Activated T-helper 1 cell treated with anti-CD3 and anti-CD28 coated beads, Interleukin-12 subunit alpha, Interleukin-12 subunit beta, Interleukin-2, Interleukin-4 antibody, amounts not matched to agents 30 ng/mL and 10 ng/mL and 1 ng/mL, durations not matched to agents 14 hours and 24 hours and 36 hours (primary cell): ENCODE results near the gene ZNF678. TPM values are rescaled to one million over a fixed set of nuclear protein-coding genes. Genes with fewer than 3 reads are reported as not detected.

Experiments
- DNase-seq: peaks from one replicate; pipeline ENCODE4 v3.0.0; 2021; ENCODE audit warnings: low spot score
- H3K27ac Mint-ChIP-seq: one replicate; pipeline ENCODE4 v1.8.0; 2021; ENCODE audit warnings: mild to moderate bottlenecking, mixed read lengths
- H3K27me3 Mint-ChIP-seq: one replicate; pipeline ENCODE4 v1.8.0; 2022; ENCODE audit warnings: mild to moderate bottlenecking, moderate library complexity, mixed read lengths; ENCODE audit not compliant: insufficient read depth
- H3K36me3 Mint-ChIP-seq: one replicate; pipeline ENCODE4 v1.8.0; 2021; ENCODE audit warnings: low read depth, mixed read lengths
- H3K4me1 Mint-ChIP-seq: one replicate; pipeline ENCODE4 v1.8.0; 2021; ENCODE audit warnings: low read depth, mixed read lengths
- H3K4me3 Mint-ChIP-seq: one replicate; pipeline ENCODE4 v1.8.0; 2021; ENCODE audit warnings: mild to moderate bottlenecking, moderate library complexity, mixed read lengths
- H3K9me3 Mint-ChIP-seq: one replicate; pipeline ENCODE4 v1.8.0; 2021; ENCODE audit warnings: mixed read lengths
- intact Hi-C: fragments of 100-400 bp; cut with micrococcal nuclease; formaldehyde crosslinking; loops from one replicate; pipeline ENCODE4 v1.15.1; 2024
- total RNA-seq: library from RNA; stranded (reverse); gene quantifications from 2 replicates; pipeline ENCODE4 v1.2.3, GENCODE V29; 2022

Gene ZNF678
- total RNA-seq, 1 donor from 2014 or later = 5.0 TPM

- no peak for DNase-seq
- intact Hi-C loops = no loop called here
- H3K36me3 Mint-ChIP-seq = peaks cover 9% of the 10 kb centered on the region
- H3K4me3 Mint-ChIP-seq = no peak overlapping the region
- peaks cover 30% of the 10 kb centered on the region for H3K27me3 Mint-ChIP-seq
- H3K4me1 Mint-ChIP-seq = peaks cover 20% of the 10 kb centered on the region
- no peak overlapping the region for H3K27ac Mint-ChIP-seq
- peaks cover 22% of the 10 kb centered on the region for H3K9me3 Mint-ChIP-seq
Measured at GRCh38 chr1:227559499-227559898, 3.9 kb upstream of the ZNF678 start.

GRCh38 chr1:227559926-227560325 is 3.4 kb upstream of the ZNF678 start:
- Mint-ChIP-seq H3K27ac (no peak overlapping the region), H3K36me3 (peaks cover 9% of the 10 kb centered on the region), H3K4me3 (no peak overlapping the region), H3K4me1 (peaks cover 22% of the 10 kb centered on the region), H3K9me3 (peaks cover 20% of the 10 kb centered on the region), H3K27me3 (peaks cover 30% of the 10 kb centered on the region)
- no peak for DNase-seq
- intact Hi-C loops = no loop called here

- H3K9me3 Mint-ChIP-seq = peaks cover 20% of the 10 kb centered on the region
- H3K27ac Mint-ChIP-seq = no peak overlapping the region
- H3K36me3 Mint-ChIP-seq = peaks cover 9% of the 10 kb centered on the region
- peaks cover 22% of the 10 kb centered on the region for H3K4me1 Mint-ChIP-seq
- intact Hi-C loops = no loop called here
- no peak for DNase-seq
- H3K27me3 Mint-ChIP-seq = peaks cover 30% of the 10 kb centered on the region
- H3K4me3 Mint-ChIP-seq = no peak overlapping the region
Measured at GRCh38 chr1:227560393-227561173, 2.8 kb upstream of the ZNF678 start.

- peaks cover 30% of the 10 kb centered on the region for H3K27me3 Mint-ChIP-seq
- H3K9me3 Mint-ChIP-seq = peaks cover 20% of the 10 kb centered on the region
- peaks cover 9% of the 10 kb centered on the region for H3K36me3 Mint-ChIP-seq
- no peak for DNase-seq
- H3K27ac Mint-ChIP-seq = no peak overlapping the region
- intact Hi-C loops = no loop called here
- H3K4me1 Mint-ChIP-seq = peaks cover 22% of the 10 kb centered on the region
- H3K4me3 Mint-ChIP-seq = no peak overlapping the region
Measured at GRCh38 chr1:227561241-227561907, 2.0 kb upstream of the ZNF678 start.

- intact Hi-C loops = loop anchor here (2.0 kb wide), 1 partner anchor 897 kb away; a partner anchor contains a TSS
- H3K36me3 Mint-ChIP-seq = peaks cover 11% of the 10 kb centered on the region
- peaks cover 22% of the 10 kb centered on the region for H3K4me1 Mint-ChIP-seq
- DNase-seq = no peak
- H3K4me3 Mint-ChIP-seq = peak overlapping the region; percentile 70
- peak overlapping the region; percentile 21 for H3K27ac Mint-ChIP-seq
- peaks cover 20% of the 10 kb centered on the region for H3K9me3 Mint-ChIP-seq
- H3K27me3 Mint-ChIP-seq = peaks cover 30% of the 10 kb centered on the region
Measured at GRCh38 chr1:227562037-227562436, 1.3 kb upstream of the ZNF678 start.

GRCh38 chr1:227562933-227563323 is 428 bp upstream of the ZNF678 start:
- no peak for DNase-seq
- Mint-ChIP-seq H3K27ac (peak overlapping the region; percentile 88), H3K36me3 (peaks cover 12% of the 10 kb centered on the region), H3K4me3 (peak overlapping the region; percentile 87), H3K4me1 (peaks cover 22% of the 10 kb centered on the region), H3K9me3 (peaks cover 20% of the 10 kb centered on the region), H3K27me3 (peaks cover 30% of the 10 kb centered on the region)
- intact Hi-C loops = loop anchor here (1.0 to 2.0 kb wide), 4 partner anchors 21 to 896 kb away; partner anchors contain the start of genes JMJD4 and SNAP47

GRCh38 chr1:227567256-227567655 is 3.9 kb downstream of the ZNF678 start:
- no peak for DNase-seq
- Mint-ChIP-seq H3K27me3 (peaks cover 6% of the 10 kb centered on the region), H3K27ac (no peak overlapping the region), H3K9me3 (peaks cover 1% of the 10 kb centered on the region), H3K4me3 (no peak overlapping the region), H3K4me1 (peaks cover 10% of the 10 kb centered on the region), H3K36me3 (peaks cover 5% of the 10 kb centered on the region)
- intact Hi-C loops = no loop called here

GRCh38 chr1:227568593-227568992 is 5.2 kb downstream of the ZNF678 start:
- Mint-ChIP-seq H3K4me1 (peaks cover 10% of the 10 kb centered on the region), H3K4me3 (no peak overlapping the region), H3K27ac (no peak overlapping the region), H3K36me3 (peaks cover 5% of the 10 kb centered on the region), H3K27me3 (no peaks in the 10 kb centered on the region), H3K9me3 (peaks cover 4% of the 10 kb centered on the region)
- DNase-seq = no peak
- intact Hi-C loops = no loop called here

GRCh38 chr1:227572752-227573151 is 9.4 kb downstream of the ZNF678 start:
- Mint-ChIP-seq H3K9me3 (peaks cover 39% of the 10 kb centered on the region), H3K27ac (no peak overlapping the region), H3K36me3 (peaks cover 2% of the 10 kb centered on the region), H3K4me1 (no peaks in the 10 kb centered on the region), H3K4me3 (no peak overlapping the region), H3K27me3 (no peaks in the 10 kb centered on the region)
- no peak for DNase-seq
- intact Hi-C loops = no loop called here

GRCh38 chr1:227574926-227575325 is 11.6 kb downstream of the ZNF678 start:
- DNase-seq = no peak
- no peak overlapping the region for H3K27ac Mint-ChIP-seq
- peaks cover 53% of the 10 kb centered on the region for H3K9me3 Mint-ChIP-seq
- H3K36me3 Mint-ChIP-seq = peaks cover under 1% of the 10 kb centered on the region
- no peaks in the 10 kb centered on the region for H3K27me3 Mint-ChIP-seq
- H3K4me1 Mint-ChIP-seq = no peaks in the 10 kb centered on the region
- intact Hi-C loops = no loop called here
- H3K4me3 Mint-ChIP-seq = no peak overlapping the region

GRCh38 chr1:227576189-227576588 is 12.8 kb downstream of the ZNF678 start:
- Mint-ChIP-seq H3K9me3 (peaks cover 56% of the 10 kb centered on the region), H3K4me1 (no peaks in the 10 kb centered on the region), H3K36me3 (no peaks in the 10 kb centered on the region), H3K27ac (no peak overlapping the region), H3K27me3 (no peaks in the 10 kb centered on the region), H3K4me3 (no peak overlapping the region)
- intact Hi-C loops = no loop called here
- no peak for DNase-seq

- no peak overlapping the region for H3K27ac Mint-ChIP-seq
- no peaks in the 10 kb centered on the region for H3K27me3 Mint-ChIP-seq
- no peaks in the 10 kb centered on the region for H3K36me3 Mint-ChIP-seq
- no peaks in the 10 kb centered on the region for H3K4me1 Mint-ChIP-seq
- intact Hi-C loops = no loop called here
- DNase-seq = no peak
- H3K9me3 Mint-ChIP-seq = peaks cover 60% of the 10 kb centered on the region
- no peak overlapping the region for H3K4me3 Mint-ChIP-seq
Measured at GRCh38 chr1:227577500-227577899, 14.1 kb downstream of the ZNF678 start.

GRCh38 chr1:227583354-227583753 is 20.0 kb downstream of the ZNF678 start:
- Mint-ChIP-seq H3K9me3 (peaks cover 50% of the 10 kb centered on the region), H3K36me3 (peaks cover 5% of the 10 kb centered on the region), H3K4me3 (no peak overlapping the region), H3K27ac (no peak overlapping the region), H3K4me1 (no peaks in the 10 kb centered on the region), H3K27me3 (no peaks in the 10 kb centered on the region)
- DNase-seq = no peak
- intact Hi-C loops = no loop called here
